Measurements from ENCODE around the gene DYSF. TPM values are rescaled to one million over a fixed set of nuclear protein-coding genes. Genes with fewer than 3 reads are reported as not detected.

The DYSF gene
- total RNA-seq, 2 donors from 2014 or later, result 0.77 to 1.6 TPM

DNA sequence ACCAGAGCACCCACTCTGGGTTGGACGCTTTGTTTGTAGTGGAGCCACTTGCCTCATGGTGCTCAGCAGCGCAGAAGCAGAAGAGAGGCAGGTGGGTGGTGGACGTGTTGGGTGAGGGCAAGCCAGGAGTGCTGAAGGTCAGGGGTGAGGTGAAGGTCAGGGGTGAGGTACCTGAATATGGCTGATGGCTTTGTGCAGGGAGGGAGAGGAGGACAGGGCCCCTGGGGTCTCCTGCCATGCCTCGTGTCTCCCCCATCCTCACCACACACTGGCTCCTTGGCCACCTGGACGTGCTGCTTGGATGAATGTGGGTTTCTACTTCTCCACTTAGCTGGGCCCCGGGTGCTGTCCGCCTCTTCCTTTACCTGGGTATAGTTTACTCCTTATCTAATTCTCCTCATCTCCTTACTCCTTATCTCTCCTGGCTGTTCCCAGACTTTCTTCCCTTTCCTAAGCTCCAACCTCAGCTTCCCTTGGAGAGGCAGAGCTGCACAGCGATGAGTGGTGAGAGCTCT, 68.1 kb downstream of the DYSF start:
- Mint-ChIP-seq H3K36me3 (ENCODE audit: insufficient read depth in 2 of 2) (no peaks in the 10 kb centered on the region), H3K4me3 (no peak overlapping the region), H3K27ac (no peak overlapping the region), H3K4me1 (ENCODE audit: low read depth) (no peaks in the 10 kb centered on the region), H3K9me3 (no peaks in the 10 kb centered on the region), H3K27me3 (ENCODE audit: low read depth) (no peaks in the 10 kb centered on the region)
- ATAC-seq (replicated peaks in 1 of 2), result no peak
- no peak for DNase-seq

DNA sequence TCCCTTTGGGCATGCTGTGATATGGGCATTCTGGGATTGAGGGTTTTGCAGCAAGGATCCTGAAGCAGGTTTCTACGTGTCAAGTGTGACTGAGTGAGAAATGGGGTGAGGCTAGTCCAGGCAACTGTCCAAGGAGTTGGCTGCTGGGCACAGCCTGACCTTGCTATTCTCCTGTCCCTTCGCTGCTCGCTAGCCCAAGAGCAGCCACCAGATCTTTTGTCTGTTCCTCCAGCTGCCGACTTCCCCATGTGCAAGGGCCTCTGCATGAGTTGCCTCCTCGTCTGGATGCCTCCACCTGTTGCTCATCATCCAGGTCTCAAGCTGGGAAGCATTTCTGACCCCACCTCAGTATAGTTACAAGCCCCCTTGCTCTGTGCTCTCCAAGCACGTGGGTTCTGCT, 71.1 kb downstream of the DYSF start:
- ATAC-seq (replicated peaks in 1 of 2) (no peak), DNase-seq (no peak)
- Mint-ChIP-seq H3K4me1 (ENCODE audit: low read depth) (no peaks in the 10 kb centered on the region), H3K9me3 (no peaks in the 10 kb centered on the region), H3K27ac (no peak overlapping the region), H3K36me3 (ENCODE audit: insufficient read depth in 2 of 2) (no peaks in the 10 kb centered on the region), H3K4me3 (no peak overlapping the region), H3K27me3 (ENCODE audit: low read depth) (peaks cover 14% of the 10 kb centered on the region)

DNA sequence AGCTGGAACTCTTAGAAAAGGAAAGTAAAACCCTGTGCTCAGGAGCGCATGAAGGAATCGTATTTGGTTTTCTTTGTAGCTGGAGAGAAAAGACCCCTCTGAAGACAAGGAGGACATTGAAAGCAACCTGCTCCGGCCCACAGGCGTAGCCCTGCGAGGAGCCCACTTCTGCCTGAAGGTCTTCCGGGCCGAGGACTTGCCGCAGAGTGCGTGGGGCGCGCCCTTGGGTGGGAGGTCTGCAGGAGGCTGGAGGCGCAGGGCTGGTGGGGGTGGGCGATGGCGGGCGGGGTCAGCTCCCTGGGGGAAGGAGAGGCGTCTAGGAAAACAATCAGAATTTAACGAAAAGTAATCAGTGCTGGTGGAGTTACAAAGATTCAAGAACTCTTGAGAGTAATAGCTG, 72.8 kb downstream of the DYSF start:
- ATAC-seq (replicated peaks in 1 of 2), result no peak
- no peak overlapping the region for H3K4me3 Mint-ChIP-seq
- no peaks in the 10 kb centered on the region for H3K9me3 Mint-ChIP-seq
- DNase-seq, result no peak
- H3K27ac Mint-ChIP-seq, result no peak overlapping the region
- no peaks in the 10 kb centered on the region for H3K4me1 Mint-ChIP-seq (ENCODE audit: low read depth)
- peaks cover 27% of the 10 kb centered on the region for H3K27me3 Mint-ChIP-seq (ENCODE audit: low read depth)
- H3K36me3 Mint-ChIP-seq (ENCODE audit: insufficient read depth in 2 of 2), result no peaks in the 10 kb centered on the region

DNA sequence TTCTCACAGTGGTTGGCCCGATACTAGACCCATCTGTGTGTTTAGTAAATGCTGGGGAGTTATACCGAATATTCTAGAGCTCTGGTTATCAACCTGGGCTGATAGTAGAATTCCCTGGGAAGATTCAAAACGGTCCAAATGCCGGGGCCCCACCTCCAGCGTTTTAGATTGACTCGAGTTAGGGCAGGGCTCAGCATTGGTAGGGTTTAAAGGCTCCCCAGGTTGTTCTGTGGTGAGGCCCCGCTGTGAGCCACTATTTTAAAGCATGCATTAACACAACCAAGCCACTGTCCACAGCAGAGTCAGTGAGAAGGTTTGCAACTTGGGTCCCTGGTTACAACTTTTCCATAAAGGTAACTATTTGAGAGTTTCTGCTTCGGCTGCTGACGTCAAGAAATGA, 73.6 kb downstream of the DYSF start:
- no peaks in the 10 kb centered on the region for H3K4me1 Mint-ChIP-seq (ENCODE audit: low read depth)
- H3K36me3 Mint-ChIP-seq (ENCODE audit: insufficient read depth in 2 of 2), result no peaks in the 10 kb centered on the region
- no peak for ATAC-seq (replicated peaks in 1 of 2)
- H3K27me3 Mint-ChIP-seq (ENCODE audit: low read depth), result peaks cover 28% of the 10 kb centered on the region
- H3K9me3 Mint-ChIP-seq, result no peaks in the 10 kb centered on the region
- DNase-seq, result no peak
- H3K4me3 Mint-ChIP-seq, result no peak overlapping the region
- H3K27ac Mint-ChIP-seq, result no peak overlapping the region

GRCh38 chr2:71528131-71528591, 74.8 kb downstream of the DYSF start:
- H3K27ac Mint-ChIP-seq, result no peak overlapping the region
- no peak overlapping the region for H3K4me3 Mint-ChIP-seq
- H3K36me3 Mint-ChIP-seq (ENCODE audit: insufficient read depth in 2 of 2), result no peaks in the 10 kb centered on the region
- peaks cover 40% of the 10 kb centered on the region for H3K27me3 Mint-ChIP-seq (ENCODE audit: low read depth)
- no peaks in the 10 kb centered on the region for H3K9me3 Mint-ChIP-seq
- H3K4me1 Mint-ChIP-seq (ENCODE audit: low read depth), result no peaks in the 10 kb centered on the region
- ATAC-seq (replicated peaks in 1 of 2), result no peak
- no peak for DNase-seq

- H3K4me3 Mint-ChIP-seq, result no peak overlapping the region
- no peaks in the 10 kb centered on the region for H3K9me3 Mint-ChIP-seq
- no peak for ATAC-seq (replicated peaks in 1 of 2)
- H3K4me1 Mint-ChIP-seq (ENCODE audit: low read depth), result no peaks in the 10 kb centered on the region
- no peaks in the 10 kb centered on the region for H3K36me3 Mint-ChIP-seq (ENCODE audit: insufficient read depth in 2 of 2)
- no peak overlapping the region for H3K27ac Mint-ChIP-seq
- no peak for DNase-seq
- peaks cover 40% of the 10 kb centered on the region for H3K27me3 Mint-ChIP-seq (ENCODE audit: low read depth)
These were observed 75.4 kb downstream of the DYSF start for GRCh38 chr2:71528749-71529148.

DNA sequence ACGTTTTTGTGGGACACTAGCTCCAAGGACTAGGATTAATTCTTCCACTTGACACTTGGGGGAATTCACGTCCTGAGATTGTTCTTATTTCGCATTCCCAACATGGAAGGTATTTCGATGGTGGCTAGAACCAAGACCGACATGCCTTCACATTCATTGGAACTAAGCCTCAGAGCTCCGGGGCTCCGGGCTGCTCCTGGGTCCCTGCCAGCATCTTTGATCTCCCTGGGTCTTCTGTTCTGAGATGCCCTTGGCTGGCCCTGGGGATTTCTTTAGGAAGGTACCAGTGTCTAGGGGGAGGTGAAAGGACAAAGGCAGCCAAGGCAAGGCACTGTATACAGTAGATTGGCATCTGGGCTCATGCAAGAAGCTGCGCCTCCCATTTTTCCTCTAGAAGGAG, 76.8 kb downstream of the DYSF start:
- DNase-seq (no peak), ATAC-seq (replicated peaks in 1 of 2) (no peak)
- no peaks in the 10 kb centered on the region for H3K4me1 Mint-ChIP-seq (ENCODE audit: low read depth)
- H3K4me3 Mint-ChIP-seq, result no peak overlapping the region
- H3K9me3 Mint-ChIP-seq, result no peaks in the 10 kb centered on the region
- H3K27me3 Mint-ChIP-seq (ENCODE audit: low read depth), result peaks cover 40% of the 10 kb centered on the region
- no peak overlapping the region for H3K27ac Mint-ChIP-seq
- no peaks in the 10 kb centered on the region for H3K36me3 Mint-ChIP-seq (ENCODE audit: insufficient read depth in 2 of 2)

DNA sequence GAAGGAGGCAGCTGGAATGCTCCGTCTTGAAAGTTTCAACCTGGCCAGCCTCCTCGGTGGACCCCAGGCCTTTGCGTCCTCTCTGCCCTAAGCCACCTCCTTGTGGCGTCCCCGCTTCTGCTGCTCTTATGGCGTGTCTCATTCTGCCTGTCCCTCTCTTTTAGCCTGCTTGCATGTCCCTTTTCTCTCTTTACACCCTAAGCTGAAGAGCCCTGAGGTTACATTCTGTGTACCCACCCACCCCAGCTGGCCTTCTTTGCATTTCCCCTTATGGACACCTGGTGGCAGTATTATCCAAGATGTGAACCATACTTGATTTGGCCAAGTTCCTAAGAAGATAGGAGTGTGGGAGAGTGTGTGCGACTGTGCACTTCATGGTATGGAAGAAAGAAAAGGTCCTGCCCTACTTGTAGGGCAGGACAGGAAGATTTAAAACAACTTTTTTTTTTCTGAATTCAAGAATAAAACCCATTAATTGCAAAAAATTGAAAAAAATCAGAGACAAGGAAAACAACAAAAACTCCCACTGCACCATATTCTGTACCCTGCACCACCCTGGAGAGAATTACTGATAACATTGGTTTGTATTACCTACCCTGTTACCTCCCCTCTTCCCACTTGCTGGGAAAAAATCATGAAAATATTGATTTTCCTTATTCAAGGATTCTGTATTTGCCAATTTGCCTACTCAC, 77.4 kb downstream of the DYSF start:
- Mint-ChIP-seq H3K27ac (peak overlapping the region; percentile 14), H3K9me3 (no peaks in the 10 kb centered on the region), H3K36me3 (ENCODE audit: insufficient read depth in 2 of 2) (no peaks in the 10 kb centered on the region), H3K4me3 (no peak overlapping the region), H3K27me3 (ENCODE audit: low read depth) (peaks cover 40% of the 10 kb centered on the region), H3K4me1 (ENCODE audit: low read depth) (no peaks in the 10 kb centered on the region)
- DNase-seq (peak; percentile 22 to 40), ATAC-seq (replicated peaks in 1 of 2) (peak; percentile 39 to 54)

GRCh38 chr2:71531522-71532047, 78.2 kb downstream of the DYSF start:
- peak; percentile 67 to 77 for ATAC-seq (replicated peaks in 1 of 2)
- H3K27ac Mint-ChIP-seq, result no peak overlapping the region

GRCh38 chr2:71532327-71532726, 79.0 kb downstream of the DYSF start:
- peaks cover 40% of the 10 kb centered on the region for H3K27me3 Mint-ChIP-seq (ENCODE audit: low read depth)
- peak overlapping the region; percentile 35 for H3K27ac Mint-ChIP-seq
- ATAC-seq (replicated peaks in 1 of 2) (no peak), DNase-seq (no peak)
- H3K9me3 Mint-ChIP-seq, result no peaks in the 10 kb centered on the region
- H3K4me3 Mint-ChIP-seq, result no peak overlapping the region
- no peaks in the 10 kb centered on the region for H3K36me3 Mint-ChIP-seq (ENCODE audit: insufficient read depth in 2 of 2)
- H3K4me1 Mint-ChIP-seq (ENCODE audit: low read depth), result no peaks in the 10 kb centered on the region

More at GRCh38 chr2:71531522-71532047, 78.2 kb downstream of the DYSF start:
- Mint-ChIP-seq H3K9me3 (no peaks in the 10 kb centered on the region), H3K27me3 (ENCODE audit: low read depth) (peaks cover 40% of the 10 kb centered on the region), H3K4me3 (no peak overlapping the region), H3K4me1 (ENCODE audit: low read depth) (no peaks in the 10 kb centered on the region), H3K36me3 (ENCODE audit: insufficient read depth in 2 of 2) (no peaks in the 10 kb centered on the region)
- peak in 1 of 2 donors; percentile 11 for DNase-seq

DNA sequence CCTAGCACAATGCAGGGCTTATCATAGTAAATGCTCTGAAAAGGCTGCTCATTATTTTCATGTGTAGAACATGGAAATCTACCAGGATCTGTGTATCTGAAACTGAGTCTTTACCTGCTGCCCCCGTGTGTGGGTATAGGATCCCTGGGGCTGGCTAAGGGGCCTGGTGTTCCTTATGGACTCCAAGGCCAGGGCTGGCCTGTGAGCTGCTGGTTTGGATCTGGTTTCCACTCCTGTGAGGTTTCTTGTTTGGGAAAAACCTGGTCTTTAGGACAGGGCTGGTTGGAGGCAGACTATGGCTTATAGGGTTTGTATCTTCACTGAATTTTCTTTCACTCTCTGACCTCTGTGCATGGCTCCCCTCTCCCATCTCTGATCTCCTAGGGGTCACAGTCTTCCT, 80.8 kb downstream of the DYSF start:
- Mint-ChIP-seq H3K27me3 (ENCODE audit: low read depth) (peaks cover 29% of the 10 kb centered on the region), H3K36me3 (ENCODE audit: insufficient read depth in 2 of 2) (no peaks in the 10 kb centered on the region), H3K4me3 (no peak overlapping the region), H3K27ac (no peak overlapping the region), H3K9me3 (no peaks in the 10 kb centered on the region), H3K4me1 (ENCODE audit: low read depth) (no peaks in the 10 kb centered on the region)
- DNase-seq, result no peak
- no peak for ATAC-seq (replicated peaks in 1 of 2)

DNA sequence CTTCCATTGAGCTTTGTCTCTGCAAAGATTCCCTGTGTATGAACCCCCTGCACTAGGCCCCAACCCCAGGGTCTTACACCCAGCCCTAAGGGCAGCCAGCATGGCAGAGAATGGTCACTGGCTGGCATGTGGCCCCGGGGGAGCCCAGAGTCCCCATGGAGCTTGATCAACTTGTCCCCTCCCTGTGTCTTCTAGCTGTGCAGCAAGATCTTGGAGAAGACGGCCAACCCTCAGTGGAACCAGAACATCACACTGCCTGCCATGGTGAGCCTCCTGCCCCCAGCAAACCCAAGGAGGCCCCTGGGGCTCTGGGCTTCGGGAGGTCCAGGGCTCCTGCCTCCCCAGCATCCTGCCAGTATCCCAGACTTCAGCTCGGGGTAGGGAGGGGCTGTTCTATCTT, 81.5 kb downstream of the DYSF start:
- no peaks in the 10 kb centered on the region for H3K36me3 Mint-ChIP-seq (ENCODE audit: insufficient read depth in 2 of 2)
- H3K27ac Mint-ChIP-seq, result no peak overlapping the region
- DNase-seq (no peak), ATAC-seq (replicated peaks in 1 of 2) (no peak)
- no peak overlapping the region for H3K4me3 Mint-ChIP-seq
- H3K9me3 Mint-ChIP-seq, result no peaks in the 10 kb centered on the region
- H3K4me1 Mint-ChIP-seq (ENCODE audit: low read depth), result no peaks in the 10 kb centered on the region
- peaks cover 22% of the 10 kb centered on the region for H3K27me3 Mint-ChIP-seq (ENCODE audit: low read depth)

DNA sequence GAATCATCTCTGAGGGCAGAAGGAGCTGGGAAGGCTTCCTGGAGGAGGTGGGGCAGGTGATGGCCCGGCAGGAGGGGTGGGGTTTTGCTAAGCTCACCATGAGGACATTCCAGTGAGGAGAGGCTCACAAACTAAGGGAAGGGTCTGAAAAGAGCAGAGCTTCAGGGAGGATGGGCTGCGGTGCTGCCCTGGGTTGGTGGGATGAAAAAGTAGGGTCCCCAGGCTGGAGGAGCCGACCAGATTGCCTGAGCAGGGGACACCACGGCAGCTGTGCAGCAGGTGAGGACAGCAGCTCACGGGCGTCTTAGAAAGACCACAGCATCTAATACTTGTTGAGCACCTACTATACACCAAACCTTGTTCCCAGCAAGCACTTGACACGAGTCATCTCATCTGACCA, 82.2 kb downstream of the DYSF start:
- DNase-seq (no peak), ATAC-seq (replicated peaks in 1 of 2) (no peak)
- Mint-ChIP-seq H3K9me3 (no peaks in the 10 kb centered on the region), H3K27me3 (ENCODE audit: low read depth) (peaks cover 19% of the 10 kb centered on the region), H3K27ac (no peak overlapping the region), H3K4me1 (ENCODE audit: low read depth) (no peaks in the 10 kb centered on the region), H3K4me3 (no peak overlapping the region), H3K36me3 (ENCODE audit: insufficient read depth in 2 of 2) (no peaks in the 10 kb centered on the region)

DNA sequence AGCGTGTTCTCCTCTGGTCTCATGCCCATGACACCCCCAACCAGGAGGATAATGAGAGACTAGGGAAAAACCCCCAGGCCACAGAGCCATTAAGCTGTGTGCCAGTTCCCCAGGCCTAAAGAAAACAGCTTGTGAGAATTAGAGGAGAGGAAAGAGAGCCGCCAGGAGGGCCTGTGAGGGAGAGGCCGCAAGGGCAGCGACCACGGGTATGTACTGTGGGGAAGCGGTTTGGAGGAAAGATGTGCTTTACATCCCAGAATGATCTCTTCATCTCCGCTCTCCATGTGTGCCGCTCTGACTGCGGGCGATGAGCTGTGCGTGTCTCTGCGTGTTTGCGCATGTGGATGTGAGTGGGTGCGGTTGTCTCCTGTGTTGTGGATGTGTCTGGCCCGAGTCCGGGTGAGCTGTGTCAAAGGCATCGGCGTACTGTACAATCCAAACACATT, 82.9 kb downstream of the DYSF start:
- no peak for ATAC-seq (replicated peaks in 1 of 2)
- Mint-ChIP-seq H3K27ac (no peak overlapping the region), H3K27me3 (ENCODE audit: low read depth) (peaks cover 13% of the 10 kb centered on the region), H3K9me3 (no peaks in the 10 kb centered on the region), H3K4me1 (ENCODE audit: low read depth) (no peaks in the 10 kb centered on the region), H3K36me3 (ENCODE audit: insufficient read depth in 2 of 2) (no peaks in the 10 kb centered on the region), H3K4me3 (no peak overlapping the region)
- DNase-seq, result no peak
